PC-9 (cell line): ENCODE results near the gene RHEX.

ENCODE experiments used
- EZH2 ChIP-seq: fragments of 200-600 bp; sonication (generic); IDR thresholded peaks from 2 replicates; pipeline ENCODE4 v1.8.0; 2017; ENCODE audit warnings: antibody characterized with exemption, low read depth
- TF ChIP-seq, protein P1 (sequence below): fragments of 200-600 bp; sonication (generic); conservative IDR thresholded peaks from 2 replicates; pipeline ENCODE4 v1.6.1; 2017; ENCODE audit warnings: mixed run types, antibody characterized with exemption, mild to moderate bottlenecking, moderate library complexity

DNA sequence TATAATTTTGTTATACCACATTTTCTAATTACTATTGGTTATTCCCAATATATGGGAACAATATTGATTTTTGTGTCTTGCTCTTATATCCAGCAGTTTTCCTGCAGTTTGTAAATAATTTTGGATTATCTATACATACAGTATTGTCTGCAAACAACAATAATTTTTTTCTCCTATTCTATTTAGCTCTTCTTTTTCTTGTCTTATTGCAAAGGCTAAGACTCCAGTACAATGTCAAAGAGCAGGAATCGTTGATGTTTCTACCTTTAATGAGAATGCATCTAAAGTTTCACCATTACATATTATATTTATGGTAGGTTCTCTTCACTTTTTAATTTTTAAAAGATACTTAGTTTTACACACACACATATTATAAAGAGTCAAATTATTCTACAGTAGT is 68.3 kb downstream of the RHEX start:
- TF ChIP-seq, protein P1, sequence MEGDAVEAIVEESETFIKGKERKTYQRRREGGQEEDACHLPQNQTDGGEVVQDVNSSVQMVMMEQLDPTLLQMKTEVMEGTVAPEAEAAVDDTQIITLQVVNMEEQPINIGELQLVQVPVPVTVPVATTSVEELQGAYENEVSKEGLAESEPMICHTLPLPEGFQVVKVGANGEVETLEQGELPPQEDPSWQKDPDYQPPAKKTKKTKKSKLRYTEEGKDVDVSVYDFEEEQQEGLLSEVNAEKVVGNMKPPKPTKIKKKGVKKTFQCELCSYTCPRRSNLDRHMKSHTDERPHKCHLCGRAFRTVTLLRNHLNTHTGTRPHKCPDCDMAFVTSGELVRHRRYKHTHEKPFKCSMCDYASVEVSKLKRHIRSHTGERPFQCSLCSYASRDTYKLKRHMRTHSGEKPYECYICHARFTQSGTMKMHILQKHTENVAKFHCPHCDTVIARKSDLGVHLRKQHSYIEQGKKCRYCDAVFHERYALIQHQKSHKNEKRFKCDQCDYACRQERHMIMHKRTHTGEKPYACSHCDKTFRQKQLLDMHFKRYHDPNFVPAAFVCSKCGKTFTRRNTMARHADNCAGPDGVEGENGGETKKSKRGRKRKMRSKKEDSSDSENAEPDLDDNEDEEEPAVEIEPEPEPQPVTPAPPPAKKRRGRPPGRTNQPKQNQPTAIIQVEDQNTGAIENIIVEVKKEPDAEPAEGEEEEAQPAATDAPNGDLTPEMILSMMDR: no peak
- TF ChIP-seq EZH2: no peak
